ENCODE results near the gene RNU6-8. TPM values are rescaled to one million over a fixed set of nuclear protein-coding genes. Genes with fewer than 3 reads are reported as not detected.

RNU6-8 gene
- polyA plus RNA-seq, 1 of the 3 experiments (the other 2 are of a cell fraction) = not detected

DNA sequence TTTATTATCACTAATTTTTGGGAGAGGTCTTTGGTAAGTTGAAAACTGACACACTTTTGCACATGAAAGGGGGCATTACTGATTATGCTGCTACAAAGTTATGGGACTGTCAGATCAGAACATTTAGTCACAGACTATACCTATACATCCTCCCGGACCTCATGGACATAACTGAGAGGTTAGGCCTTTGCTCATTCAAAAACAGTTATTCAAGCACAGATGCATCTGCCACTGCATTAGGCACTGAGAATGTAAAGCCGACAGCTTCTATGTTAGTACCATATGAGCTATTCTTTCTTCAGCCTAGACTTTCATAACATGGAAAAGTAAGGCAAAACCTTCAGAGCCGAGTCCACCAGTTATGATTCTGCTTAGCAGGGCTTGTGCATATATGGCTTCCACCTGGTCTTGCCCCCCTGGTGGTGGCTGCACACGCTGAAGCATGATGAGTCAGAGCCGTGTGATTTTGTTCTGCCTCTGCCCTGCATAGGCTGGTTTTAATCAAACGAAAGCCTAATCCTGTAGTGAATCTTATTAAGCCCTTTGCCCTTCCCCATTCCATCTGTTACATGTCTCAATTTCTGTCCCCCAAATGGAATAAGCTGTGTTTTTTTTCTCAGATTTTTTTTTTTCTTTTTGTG, 21.8 kb upstream of the RNU6-8 start (continued):
- TF ChIP-seq, protein P1, sequence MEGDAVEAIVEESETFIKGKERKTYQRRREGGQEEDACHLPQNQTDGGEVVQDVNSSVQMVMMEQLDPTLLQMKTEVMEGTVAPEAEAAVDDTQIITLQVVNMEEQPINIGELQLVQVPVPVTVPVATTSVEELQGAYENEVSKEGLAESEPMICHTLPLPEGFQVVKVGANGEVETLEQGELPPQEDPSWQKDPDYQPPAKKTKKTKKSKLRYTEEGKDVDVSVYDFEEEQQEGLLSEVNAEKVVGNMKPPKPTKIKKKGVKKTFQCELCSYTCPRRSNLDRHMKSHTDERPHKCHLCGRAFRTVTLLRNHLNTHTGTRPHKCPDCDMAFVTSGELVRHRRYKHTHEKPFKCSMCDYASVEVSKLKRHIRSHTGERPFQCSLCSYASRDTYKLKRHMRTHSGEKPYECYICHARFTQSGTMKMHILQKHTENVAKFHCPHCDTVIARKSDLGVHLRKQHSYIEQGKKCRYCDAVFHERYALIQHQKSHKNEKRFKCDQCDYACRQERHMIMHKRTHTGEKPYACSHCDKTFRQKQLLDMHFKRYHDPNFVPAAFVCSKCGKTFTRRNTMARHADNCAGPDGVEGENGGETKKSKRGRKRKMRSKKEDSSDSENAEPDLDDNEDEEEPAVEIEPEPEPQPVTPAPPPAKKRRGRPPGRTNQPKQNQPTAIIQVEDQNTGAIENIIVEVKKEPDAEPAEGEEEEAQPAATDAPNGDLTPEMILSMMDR (IDR thresholded peaks at IDR 0.05) = peak; percentile 61
- TF ChIP-seq, protein P2, sequence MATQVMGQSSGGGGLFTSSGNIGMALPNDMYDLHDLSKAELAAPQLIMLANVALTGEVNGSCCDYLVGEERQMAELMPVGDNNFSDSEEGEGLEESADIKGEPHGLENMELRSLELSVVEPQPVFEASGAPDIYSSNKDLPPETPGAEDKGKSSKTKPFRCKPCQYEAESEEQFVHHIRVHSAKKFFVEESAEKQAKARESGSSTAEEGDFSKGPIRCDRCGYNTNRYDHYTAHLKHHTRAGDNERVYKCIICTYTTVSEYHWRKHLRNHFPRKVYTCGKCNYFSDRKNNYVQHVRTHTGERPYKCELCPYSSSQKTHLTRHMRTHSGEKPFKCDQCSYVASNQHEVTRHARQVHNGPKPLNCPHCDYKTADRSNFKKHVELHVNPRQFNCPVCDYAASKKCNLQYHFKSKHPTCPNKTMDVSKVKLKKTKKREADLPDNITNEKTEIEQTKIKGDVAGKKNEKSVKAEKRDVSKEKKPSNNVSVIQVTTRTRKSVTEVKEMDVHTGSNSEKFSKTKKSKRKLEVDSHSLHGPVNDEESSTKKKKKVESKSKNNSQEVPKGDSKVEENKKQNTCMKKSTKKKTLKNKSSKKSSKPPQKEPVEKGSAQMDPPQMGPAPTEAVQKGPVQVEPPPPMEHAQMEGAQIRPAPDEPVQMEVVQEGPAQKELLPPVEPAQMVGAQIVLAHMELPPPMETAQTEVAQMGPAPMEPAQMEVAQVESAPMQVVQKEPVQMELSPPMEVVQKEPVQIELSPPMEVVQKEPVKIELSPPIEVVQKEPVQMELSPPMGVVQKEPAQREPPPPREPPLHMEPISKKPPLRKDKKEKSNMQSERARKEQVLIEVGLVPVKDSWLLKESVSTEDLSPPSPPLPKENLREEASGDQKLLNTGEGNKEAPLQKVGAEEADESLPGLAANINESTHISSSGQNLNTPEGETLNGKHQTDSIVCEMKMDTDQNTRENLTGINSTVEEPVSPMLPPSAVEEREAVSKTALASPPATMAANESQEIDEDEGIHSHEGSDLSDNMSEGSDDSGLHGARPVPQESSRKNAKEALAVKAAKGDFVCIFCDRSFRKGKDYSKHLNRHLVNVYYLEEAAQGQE (IDR thresholded peaks at IDR 0.05; ENCODE audit: low read depth, low read length) = no peak
- TF ChIP-seq TAF1 (IDR thresholded peaks at IDR 0.05; ENCODE audit: borderline replicate concordance, low read depth, low read length) (no peak), SIN3A (IDR thresholded peaks at IDR 0.05; ENCODE audit: borderline replicate concordance, low read depth, low read length) (0 out of 2 replicates have a peak, but pooled peaks have one; percentile 20), RXRA (IDR thresholded peaks at IDR 0.05; ENCODE audit: borderline replicate concordance, low read depth) (peak; percentile 28; the same call in 1 of the 2 replicates), FOXM1 (IDR thresholded peaks at IDR 0.05; ENCODE audit: low read depth) (no peak), NFIC (IDR thresholded peaks at IDR 0.05; ENCODE audit: borderline replicate concordance) (peak; percentile 21; the same call in 1 of the 2 replicates), GABPA (IDR thresholded peaks at IDR 0.05; ENCODE audit: low read depth) (no peak), MEF2A (IDR thresholded peaks at IDR 0.05; ENCODE audit: borderline replicate concordance, low read depth) (no peak), RCOR1 (IDR thresholded peaks at IDR 0.05; ENCODE audit: low read length) (peak; percentile 80)
- TF ChIP-seq, protein P3, sequence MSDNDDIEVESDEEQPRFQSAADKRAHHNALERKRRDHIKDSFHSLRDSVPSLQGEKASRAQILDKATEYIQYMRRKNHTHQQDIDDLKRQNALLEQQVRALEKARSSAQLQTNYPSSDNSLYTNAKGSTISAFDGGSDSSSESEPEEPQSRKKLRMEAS (IDR thresholded peaks at IDR 0.05; ENCODE audit: low read depth) = peak; percentile 76
- TF ChIP-seq, protein P4, sequence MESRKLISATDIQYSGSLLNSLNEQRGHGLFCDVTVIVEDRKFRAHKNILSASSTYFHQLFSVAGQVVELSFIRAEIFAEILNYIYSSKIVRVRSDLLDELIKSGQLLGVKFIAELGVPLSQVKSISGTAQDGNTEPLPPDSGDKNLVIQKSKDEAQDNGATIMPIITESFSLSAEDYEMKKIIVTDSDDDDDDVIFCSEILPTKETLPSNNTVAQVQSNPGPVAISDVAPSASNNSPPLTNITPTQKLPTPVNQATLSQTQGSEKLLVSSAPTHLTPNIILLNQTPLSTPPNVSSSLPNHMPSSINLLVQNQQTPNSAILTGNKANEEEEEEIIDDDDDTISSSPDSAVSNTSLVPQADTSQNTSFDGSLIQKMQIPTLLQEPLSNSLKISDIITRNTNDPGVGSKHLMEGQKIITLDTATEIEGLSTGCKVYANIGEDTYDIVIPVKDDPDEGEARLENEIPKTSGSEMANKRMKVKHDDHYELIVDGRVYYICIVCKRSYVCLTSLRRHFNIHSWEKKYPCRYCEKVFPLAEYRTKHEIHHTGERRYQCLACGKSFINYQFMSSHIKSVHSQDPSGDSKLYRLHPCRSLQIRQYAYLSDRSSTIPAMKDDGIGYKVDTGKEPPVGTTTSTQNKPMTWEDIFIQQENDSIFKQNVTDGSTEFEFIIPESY (IDR thresholded peaks at IDR 0.05; ENCODE audit: borderline replicate concordance, low read depth) = no peak
- TF ChIP-seq, protein P5, sequence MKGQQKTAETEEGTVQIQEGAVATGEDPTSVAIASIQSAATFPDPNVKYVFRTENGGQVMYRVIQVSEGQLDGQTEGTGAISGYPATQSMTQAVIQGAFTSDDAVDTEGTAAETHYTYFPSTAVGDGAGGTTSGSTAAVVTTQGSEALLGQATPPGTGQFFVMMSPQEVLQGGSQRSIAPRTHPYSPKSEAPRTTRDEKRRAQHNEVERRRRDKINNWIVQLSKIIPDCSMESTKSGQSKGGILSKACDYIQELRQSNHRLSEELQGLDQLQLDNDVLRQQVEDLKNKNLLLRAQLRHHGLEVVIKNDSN (IDR thresholded peaks at IDR 0.05; ENCODE audit: borderline replicate concordance, low read depth) = no peak
